Gastrocnemius medialis (tissue), 4 donors: ENCODE results near the gene MUC16.

Experiments used
- CTCF ChIP-seq, 5 experiments: fragments of 450-650 bp in 3 of 5; fragments of 200-600 bp in 2 of 5; sonication (generic) in 2 of 5; IDR thresholded peaks in 4 of 5; conservative IDR thresholded peaks in 1 of 5; 1 replicate in 4 of 5; 2 replicates in 1 of 5; pipeline ENCODE4 v1.5.1; 2016 to 2019; ENCODE audit warnings: antibody characterized with exemption in 5 of 5, mild to moderate bottlenecking in 3 of 5, moderate library complexity in 3 of 5
- POLR2A ChIP-seq, 2 donors: fragments of 450-650 bp; IDR thresholded peaks; one replicate each; pipeline ENCODE4 v1.6.1; 2017; ENCODE audit warnings: antibody characterized with exemption in 2 of 2, mild to moderate bottlenecking in 2 of 2, moderate library complexity in 2 of 2

DNA sequence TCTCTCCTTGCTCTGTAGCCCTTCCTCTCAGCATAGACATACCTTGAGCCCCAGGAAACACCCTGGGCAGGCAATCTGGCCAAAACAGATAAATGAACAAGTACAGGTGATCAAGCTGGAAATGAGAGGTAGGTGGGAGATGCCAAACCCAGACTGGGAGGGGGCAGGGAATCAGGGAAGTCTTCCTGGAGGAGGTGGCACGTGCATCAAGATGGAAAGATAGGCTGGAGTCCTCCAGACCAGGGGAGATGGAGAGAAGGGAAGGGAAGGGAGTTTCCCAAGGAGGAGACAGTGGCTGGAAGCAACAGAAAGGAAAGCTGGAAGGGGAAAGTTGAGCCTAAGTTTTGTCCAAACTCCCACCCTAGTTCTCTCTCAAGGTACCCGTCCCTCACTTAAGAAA lies 1.7 kb upstream of the MUC16 start:
- TF ChIP-seq CTCF (IDR thresholded peaks at IDR 0.05 in 4 of 5, conservative IDR thresholded peaks at IDR 0.05 in 1 of 5) = no peak
- TF ChIP-seq POLR2A (IDR thresholded peaks at IDR 0.05) = no peak
